ENCODE data around the gene FAM76A.
"Not testable (repeated sequence)": the region's sequence is repeated elsewhere in the genome, so short reads cannot be mapped to it uniquely, and the experiment has no call there.

The FAM76A gene

DNA sequence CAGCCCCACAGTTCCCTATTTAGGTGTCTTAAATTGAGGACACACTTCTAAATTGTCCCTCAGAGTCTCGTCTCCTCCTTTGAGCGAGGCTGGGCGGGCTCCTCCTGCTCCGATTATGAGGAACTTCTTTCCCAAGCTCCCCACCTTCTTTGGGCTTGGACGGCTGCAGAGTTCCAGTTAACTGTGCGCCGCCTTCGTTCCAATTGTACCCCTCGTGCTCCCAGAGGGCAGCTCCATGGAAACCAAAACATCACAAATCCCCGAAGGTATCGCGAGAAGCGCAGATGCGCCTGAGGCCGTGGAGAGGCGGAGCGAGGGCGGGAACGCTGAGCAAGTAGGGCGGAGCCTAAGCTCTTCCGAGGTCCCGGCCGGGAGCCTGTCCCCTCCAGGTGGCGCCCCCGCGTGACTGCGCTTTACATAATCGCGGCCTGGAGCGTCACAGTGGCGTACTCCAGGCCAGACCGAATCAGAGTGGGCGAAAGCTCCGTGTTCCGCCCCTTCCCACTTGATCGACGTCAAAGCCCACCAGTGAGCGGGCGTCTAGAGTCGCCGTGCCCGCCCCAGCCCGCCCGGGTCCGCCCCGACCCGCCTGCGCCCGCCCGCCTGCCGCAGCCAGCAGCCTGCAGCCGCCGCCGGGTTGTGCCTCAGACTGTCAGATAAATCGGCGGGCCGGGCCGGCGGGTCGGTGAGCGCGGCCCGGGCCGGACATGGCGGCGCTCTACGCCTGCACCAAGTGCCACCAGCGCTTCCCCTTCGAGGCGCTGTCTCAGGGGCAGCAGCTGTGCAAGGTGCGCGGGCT, at the start of gene FAM76A:
Gene FAM76A (plus strand): TSS at position 588 of the 799 bp plus-strand sequence. CDS start 120 bp downstream, at position 708.
- peak; percentile 99 for DNase-seq

DNA sequence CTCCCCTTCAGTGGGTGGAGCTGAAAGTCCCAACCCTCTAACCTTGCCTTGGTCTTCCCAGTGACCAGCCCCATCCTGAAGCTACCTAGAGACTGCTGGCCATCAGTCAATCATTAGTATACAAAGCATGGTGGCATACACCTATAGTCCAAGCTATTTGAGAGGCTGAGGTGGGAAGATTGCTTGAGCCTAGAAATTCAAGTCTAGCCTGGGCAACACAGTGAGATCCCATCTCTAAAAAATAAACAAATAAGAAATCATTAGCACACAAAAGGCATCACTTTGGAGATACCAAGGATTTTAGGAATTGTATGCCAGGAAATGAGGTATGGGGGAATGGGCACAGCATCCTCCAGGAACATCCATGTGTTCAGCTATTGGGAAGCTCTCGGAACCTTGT, 49.4 kb upstream of the FAM76A start:
- no peak for DNase-seq

DNA sequence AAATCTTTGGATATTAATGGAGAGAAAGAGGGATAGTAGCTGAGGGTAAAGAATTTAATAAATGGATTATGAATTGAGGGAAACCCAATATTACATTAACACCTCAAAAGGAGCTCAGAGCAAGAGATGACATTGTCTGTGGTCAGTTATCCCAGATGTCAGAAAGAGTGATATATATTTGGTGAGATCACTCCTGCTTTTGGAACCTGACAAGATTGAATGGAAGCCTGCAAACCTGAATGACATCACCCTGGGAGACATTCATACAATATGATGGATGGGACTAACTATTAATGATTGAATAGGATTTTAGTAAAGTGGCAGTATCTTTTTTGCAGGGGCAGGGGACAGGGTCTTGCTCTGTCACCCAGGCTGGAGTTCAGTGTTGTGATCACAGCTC, 47.0 kb upstream of the FAM76A start:
- DNase-seq, result no peak

DNA sequence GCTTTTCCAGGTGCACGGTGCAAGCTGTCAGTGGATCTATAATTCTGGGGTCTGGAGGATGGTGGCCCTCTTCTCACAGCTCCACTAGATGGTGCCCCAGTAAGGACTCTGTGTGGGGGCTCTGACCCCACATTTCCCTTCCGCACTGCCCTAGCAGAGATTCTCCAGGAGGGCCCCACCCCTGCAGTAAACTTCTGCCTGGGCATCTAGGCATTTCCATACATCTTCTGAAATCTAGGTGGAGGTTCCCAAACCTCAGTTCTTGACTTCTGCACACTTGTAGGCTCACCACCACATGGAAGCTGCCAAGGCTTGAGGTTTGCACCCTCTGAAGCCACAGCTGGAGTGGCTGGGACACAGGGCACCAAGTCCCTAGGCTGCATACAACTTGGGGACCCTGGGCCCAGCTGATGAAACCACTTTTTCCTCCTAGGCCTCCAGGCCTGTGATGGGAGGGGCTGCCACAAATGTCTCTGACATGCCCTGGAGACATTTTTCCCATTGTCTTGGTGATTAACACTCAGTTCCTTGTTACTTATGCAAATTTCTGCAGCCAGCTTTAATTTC, 45.5 kb upstream of the FAM76A start:
- DNase-seq, result not testable (repeated sequence)

DNA sequence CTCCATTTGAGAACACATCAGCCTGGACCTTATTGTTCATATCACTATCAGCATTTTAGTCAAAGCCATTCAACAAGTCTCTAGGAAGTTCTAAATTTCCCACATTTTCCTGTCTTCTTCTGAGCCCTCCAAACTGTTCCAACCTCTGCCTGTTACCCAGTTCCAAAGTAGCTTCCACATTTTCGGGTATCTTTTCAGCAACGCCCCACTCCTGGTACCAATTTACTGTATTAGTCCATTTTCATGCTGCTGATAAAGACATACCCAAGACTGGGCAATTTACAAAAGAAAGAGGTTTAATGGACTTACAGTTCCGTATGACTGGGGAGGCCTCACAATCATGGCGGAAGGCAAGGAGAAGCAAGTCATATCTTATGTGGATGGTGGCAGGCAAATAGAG, 44.2 kb upstream of the FAM76A start:
- not testable (repeated sequence) for DNase-seq

DNA sequence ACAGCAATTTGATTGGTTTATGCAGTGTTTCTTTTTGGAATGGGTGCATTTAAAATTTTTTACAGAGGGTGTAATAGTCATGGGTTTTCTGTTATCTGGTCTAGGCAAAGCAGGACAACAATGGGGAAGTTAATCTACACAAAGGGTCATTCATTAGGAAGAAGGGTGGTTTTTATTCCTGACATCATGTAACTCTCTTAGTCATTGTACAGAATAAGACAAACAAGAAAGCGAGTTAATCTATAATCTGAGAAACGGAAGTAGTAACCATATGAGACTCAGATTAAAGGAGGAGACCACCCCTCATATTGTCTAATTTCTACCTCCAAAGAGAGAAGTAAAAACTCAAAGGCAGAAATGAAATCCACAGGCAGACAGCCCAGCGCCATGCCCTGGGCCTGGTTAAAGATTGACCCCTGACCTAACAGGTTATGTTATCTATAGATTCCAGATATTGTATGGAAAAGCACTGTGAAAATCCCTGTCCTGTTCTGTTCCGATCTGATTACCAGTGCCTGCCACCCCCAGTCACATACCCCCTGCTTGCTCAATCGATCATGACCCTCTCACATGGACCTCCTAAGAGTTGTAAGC, 43.3 kb upstream of the FAM76A start:
- DNase-seq, result no peak

DNA sequence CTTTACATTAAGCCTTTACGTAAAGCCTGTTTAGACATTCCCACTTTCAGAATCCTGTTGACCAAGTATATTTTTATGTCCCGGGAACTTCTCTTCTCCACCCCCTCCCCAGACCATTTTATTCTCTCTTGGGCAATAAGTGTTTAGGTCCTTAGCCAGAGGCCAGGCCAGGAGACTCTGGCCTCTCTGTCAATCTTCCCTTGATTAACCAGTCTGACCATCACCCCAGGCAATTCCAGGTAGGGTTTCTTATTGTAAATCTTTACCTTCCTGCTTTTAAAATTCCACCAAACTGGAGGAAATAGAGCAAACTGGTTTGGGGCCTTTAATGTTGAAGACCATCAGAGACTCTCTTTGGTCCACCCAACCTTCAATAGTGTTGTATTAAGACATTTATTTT, 41.6 kb upstream of the FAM76A start:
- no peak for DNase-seq

DNA sequence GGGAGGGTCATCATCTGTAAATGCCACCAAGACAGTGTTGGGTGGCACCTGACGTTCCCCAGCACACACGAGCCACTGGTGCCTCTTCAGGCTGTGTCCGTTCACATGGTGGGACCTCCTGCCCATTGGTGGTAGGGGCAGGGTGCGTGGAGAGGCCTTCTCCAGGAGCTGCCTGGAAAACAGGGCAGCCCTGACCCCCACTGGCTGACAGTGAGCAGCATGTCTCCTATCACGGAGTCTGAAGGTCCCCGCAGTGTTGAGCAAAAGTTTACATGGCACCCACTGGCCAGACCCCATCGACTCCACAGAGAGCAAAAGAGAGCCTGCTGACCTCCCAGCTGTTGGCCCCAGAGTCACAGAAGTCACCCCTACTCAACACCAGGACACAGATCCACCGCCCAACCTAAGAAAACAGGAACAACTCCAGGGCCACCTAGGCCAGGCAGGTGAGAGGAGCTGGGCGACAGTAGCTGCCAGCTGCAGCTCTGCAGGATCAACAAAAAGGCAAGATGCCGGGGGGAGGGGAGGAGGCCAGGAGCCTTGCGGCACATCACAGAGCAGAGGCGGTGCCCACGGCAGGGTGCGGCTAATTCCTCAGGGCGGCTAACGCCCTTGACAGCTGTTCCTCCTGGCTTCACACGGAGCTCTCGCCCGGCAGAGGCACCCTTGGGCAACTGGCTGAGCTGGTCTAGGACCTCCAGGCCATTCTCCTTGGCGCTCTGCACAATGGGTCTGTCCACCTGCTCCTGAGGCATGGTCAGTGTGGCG, 39.4 kb upstream of the FAM76A start:
- peak; percentile 74 for DNase-seq

DNA sequence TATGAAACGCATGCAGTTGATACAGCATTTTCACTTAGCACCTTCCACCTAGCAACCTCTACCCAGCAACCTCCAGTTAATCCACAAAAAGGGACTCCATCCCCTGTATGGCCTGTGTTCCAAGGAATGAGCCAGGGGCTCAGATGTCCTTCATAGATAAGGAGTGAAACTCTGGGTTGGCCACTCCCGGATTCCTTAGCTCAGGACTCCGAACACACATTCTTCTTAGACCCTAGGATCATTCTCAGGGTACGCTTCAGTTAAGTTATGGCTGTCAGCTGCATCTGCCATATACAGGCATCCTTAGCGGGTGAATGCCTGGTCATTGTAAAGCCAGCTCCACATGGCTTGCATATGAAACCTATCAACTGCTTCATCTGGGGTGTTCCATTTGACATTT, 37.9 kb upstream of the FAM76A start:
- no peak for DNase-seq

DNA sequence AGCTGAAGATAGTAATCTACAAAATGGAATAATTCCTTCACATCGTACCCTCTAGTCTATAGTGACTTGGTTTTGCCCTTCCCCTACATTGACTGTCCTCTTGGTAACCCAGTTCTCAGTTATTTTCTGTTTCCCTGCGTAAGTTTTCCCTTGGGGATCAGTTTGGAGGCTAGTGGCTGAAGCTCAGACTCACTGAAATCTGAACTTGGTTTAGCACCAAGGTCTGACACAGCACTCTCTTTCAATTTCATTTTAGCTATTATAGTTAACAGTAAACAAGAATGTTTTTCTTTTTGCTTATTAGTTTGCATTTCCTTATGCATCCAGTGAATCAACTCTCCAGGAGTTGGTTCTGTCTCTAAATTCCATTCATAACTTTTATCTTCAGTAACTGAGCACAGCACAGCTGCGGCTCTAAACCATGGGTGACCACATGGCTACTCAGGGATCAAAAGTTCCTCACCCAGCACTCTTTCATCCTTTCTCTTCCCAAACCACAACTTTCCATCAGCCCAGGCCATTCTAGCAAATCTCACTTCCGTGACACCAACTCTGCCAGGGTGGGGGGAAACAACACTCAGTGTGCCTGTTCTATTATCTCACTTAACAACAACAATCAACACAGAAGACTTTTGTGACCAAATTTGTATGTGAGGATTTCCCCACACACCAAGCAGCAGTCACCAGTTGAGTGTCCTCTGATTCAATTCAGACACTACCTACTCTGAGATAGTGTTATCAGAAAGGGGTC, 36.2 kb upstream of the FAM76A start:
- DNase-seq, result no peak

DNA sequence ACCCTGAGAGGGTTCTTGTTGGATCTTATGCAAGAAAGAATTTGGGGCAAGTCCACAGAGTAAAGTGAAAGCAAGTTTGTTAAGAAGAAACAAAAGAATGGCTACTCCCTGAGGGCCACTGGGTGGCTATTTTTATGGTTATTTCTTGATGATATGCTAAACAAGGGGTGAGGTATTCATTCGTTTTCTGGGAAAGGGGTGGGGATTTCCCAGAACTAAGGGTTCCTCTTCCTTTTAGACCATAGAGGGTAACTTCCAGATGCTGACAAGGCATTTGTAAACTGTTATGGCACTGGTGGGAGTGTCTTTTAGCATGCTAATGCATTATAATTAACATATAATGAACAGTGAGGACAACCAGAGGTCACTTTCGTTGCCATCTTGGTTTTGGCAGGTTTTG, 35.6 kb upstream of the FAM76A start:
- no peak for DNase-seq

DNA sequence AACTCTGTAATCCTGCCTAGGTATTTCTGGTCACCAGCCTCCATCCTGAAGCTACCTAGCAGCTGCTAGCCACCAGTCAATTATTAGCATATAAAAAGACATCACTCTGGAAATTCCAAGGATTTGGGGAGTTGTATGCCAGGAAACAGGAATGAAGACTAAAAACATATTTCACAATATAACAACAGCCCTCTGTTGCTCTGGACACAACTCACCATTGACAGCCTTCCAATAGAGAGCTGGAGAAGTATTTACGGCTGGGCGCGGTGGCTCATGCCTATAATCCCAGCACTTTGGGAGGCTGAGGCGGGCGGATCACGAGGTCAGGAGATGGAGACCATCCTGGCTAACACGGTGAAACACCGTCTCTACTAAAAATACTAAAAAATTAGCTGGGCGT, 28.9 kb upstream of the FAM76A start:
- not testable (repeated sequence) for DNase-seq

DNA sequence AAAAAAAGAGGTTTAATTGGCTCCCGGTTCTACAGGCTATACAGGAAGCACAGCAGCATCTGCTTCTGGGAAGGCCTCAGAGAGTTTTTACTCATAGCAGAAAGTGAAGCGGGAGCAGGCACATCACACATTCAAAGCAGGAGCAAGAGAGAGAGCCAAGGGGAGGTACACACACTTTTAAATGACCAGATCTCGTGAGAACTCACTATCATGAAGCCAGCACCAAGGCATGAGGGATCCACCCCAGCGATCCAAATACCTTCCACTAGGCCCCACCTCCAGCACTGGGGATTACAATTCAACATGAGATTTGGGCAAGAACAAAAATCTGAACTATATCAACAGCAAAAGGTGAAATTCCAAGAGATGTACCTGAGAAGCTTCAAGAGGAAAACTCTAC, 20.8 kb upstream of the FAM76A start:
- no peak for DNase-seq

DNA sequence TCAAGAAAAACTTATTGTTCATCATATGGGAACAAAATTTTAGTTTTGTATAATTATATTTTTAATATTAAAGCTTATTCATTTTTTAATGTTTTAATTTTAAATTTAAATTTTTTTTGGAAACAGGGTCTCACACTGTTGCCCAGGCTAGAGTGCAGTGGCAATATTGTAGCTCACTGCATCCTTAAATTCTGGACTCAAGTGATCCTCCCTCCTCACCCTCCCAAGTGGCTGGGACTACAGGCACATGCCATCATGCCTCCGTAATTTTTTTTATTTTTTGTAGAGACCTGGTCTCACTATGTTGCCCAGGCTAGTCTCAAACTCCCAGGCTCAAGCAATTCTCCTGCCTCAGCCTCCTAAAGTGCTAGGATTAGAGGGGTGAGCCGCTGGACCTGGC, 20.2 kb upstream of the FAM76A start:
- no peak for DNase-seq

DNA sequence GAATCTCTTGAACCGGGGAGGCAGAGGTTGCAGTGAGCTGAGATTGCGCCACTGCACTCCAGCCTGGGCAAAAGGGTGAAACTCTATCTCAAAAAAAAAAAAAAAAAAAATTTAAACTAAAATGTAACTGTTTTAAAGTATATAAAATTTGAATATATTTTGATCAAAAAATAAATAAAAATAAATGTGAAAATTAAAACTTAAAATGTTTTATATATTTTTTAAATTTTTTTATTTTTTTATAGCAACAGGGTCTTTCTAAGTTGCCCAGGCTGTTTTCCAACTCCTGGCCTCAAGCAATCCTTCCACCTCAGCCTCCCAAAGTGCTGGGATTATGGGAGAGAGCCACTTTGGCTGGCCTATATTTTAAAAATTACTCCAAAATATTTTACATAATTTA, 15.2 kb upstream of the FAM76A start:
- DNase-seq, result no peak

DNA sequence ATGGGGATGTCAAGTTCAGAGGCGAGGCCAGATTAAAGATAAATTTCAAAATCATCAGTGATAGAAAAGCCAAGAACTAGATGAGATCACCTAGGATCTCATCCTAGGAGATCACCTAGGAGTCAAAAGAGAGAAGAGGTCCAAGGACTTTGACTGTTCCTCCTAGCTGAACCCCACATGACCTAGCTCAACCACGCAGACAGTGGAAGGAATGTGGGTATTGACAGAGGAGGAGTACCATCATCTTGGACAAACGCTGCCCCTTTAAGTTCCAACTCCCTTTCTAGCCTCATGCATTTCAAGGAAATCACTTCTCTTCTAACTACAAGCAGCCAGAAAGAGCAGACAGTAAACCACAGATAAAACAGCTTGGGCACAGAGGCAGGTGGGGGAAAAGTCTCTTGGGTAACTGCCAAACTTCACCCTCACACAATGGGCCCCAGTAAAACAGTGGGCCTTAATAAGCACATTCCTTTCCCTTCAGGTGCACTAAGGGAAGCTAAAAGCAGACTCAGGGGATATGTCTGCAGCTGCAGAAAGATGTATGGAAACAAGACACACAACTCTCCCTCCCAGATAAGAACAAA, 12.5 kb upstream of the FAM76A start:
- DNase-seq, result no peak

DNA sequence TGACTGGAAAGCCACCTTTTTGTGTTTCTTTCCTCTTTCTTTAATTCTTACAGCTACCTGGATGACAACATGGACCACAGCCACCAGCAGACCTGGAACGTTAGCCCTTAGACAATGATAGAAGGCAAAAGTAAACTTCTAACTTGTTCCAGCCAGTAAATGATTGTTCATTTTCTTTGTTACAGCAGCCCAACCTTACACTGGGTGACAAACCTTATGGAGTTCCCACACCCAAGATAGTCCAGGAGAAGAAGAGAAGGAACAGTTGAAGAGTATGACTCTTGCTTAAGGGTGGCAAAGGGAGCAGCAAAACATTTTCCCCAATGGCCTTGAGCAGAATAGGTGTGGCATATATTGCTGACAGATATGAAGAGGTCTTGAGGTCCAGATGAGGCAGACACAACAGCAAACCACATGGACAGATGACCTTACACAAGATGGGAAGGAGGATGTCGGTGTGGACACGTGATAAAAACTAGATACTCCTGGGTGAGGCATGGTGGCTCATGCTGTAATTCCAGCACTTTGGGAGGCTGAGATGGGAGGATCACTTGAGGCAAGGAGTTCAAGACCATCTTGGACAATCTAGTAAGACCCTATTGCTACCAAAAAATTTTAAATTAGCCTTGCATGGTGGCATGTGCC, 11.8 kb upstream of the FAM76A start:
- no peak for DNase-seq

DNA sequence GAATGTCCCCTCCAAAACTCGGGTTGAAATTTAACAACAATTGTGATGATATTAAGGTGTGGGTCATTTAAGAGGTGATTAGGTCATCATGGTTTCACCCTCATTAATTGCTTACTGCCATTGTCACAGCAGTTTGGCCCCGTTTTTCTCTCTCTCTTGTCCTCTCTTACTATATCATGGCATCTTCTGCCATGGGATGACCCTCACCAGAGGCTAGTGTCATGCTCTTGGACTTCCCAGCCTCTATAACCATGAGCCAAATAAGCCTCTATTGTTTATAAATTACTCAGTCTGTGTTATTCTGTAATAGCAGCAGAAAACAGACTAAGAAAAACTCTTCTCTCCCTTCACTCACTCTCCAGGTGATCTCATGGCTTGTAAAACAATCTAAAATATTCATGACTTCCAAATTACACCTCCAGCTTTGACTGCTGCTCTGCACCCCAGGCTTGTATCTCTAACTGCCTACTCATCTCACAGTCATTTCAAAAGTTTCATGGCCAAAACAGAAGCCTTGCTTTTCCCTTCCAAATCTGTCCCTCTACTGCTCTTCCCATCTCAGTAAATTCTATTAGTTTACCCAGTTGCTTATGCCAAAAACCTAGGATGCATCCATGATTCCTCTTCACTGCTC, 9.4 kb upstream of the FAM76A start:
- no peak for DNase-seq

DNA sequence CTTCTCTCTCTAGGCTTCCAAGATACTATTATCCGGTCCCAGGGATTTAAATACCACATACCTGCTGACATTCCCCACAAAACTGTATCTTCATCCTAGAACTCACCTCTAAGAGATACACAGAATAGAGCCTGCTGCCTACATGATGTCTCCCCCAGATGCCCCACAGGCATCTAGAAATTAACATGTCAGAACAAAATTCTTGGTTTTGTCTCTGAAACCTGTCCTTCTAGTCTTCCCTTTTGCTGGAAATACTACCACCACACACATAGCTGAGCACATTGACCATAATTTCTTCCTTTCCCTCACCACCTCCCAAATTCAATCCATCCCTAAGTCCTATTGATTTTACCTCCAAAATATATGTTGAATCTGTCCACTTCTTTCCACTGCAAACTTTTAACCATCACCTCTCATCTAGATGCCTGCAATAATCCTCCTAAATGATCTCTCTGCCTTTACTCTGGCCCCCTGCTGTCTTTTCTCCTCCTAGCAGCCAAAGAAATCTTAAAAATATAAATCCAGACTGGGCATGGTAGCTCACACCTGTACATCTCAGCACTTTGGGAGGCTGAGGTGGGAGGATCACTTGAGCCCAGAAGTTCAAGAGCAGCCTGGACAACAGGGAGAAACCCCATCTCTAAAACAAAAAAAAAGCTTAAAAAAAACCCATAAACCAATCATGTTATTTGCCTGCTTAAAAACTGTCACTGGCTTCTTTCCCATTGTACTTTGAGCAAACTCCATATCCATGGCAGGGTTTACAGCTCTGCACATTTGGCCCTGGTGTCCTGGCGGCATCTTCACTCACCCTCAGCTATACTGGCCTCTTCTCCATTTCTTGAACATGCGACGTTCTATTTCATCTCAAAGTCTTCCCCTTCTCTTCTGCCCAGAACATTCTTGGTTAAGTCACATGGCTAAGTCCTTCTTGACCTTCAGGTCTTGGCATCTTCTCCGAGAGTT, 6.2 kb upstream of the FAM76A start:
- no peak for DNase-seq

DNA sequence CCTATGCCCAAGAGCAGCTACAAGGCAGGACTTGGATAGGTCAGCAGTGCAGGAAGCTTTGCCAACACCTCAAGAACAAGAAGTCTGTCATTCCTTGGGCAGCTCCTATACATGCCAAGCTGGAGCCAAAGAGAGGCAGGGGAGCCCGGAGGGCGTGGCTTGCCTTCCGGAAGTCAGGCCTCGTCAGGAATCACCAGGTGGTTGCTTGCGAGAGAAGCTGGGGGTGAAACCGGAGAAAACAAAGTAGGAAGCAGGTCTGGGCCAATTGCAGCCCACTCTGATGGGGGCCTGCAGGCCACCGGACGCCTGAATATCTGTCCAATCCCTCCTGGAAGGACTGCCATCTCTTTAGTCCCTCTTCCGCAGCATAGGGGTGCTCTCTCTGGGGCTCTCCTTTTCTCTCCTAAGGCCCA, 794 bp upstream of the FAM76A start:
- peak; percentile 81 for DNase-seq

All from NCI-H2171 treated with DMSO at 0.1 percent for 48 hours (cell line).